PFSK-1 (cell line): Measurements from ENCODE around the gene TSPAN18.

ENCODE experiments used
- FOXP2 ChIP-seq: optimal IDR thresholded peaks from 2 replicates; pipeline ENCODE3; 2011; ENCODE audit warnings: borderline replicate concordance, control low read depth, inconsistent platforms; ENCODE audit not compliant: insufficient read depth; ENCODE audit errors: extremely low read length, extremely low read depth
- POLR2AphosphoS5 ChIP-seq: IDR thresholded peaks from 2 replicates; pipeline ENCODE4 v1.6.1; 2012; ENCODE audit warnings: low read depth, mild to moderate bottlenecking, control low read depth, low read length, moderate library complexity
- SIN3A ChIP-seq: IDR thresholded peaks from 2 replicates; pipeline ENCODE4 v1.6.1; 2012; ENCODE audit warnings: mild to moderate bottlenecking, low read length, moderate library complexity, borderline replicate concordance; ENCODE audit not compliant: insufficient read depth
- TAF1 ChIP-seq: IDR thresholded peaks from 2 replicates; pipeline ENCODE4 v1.6.1; 2012; ENCODE audit warnings: low read length, control low read depth, borderline replicate concordance; ENCODE audit not compliant: insufficient read depth
- TF ChIP-seq, protein P1 (sequence below), 2 experiments: IDR thresholded peaks; 2 replicates each; pipeline versions ENCODE4 v1.6.1 to v1.8.0; 2011 to 2012; ENCODE audit warnings: low read depth in 2 of 2, low read length in 2 of 2, control low read depth in 1 of 2, inconsistent platforms in 1 of 2, mild to moderate bottlenecking in 1 of 2, moderate library complexity in 1 of 2; ENCODE audit not compliant: insufficient read depth in 1 of 2

The TSPAN18 gene

DNA sequence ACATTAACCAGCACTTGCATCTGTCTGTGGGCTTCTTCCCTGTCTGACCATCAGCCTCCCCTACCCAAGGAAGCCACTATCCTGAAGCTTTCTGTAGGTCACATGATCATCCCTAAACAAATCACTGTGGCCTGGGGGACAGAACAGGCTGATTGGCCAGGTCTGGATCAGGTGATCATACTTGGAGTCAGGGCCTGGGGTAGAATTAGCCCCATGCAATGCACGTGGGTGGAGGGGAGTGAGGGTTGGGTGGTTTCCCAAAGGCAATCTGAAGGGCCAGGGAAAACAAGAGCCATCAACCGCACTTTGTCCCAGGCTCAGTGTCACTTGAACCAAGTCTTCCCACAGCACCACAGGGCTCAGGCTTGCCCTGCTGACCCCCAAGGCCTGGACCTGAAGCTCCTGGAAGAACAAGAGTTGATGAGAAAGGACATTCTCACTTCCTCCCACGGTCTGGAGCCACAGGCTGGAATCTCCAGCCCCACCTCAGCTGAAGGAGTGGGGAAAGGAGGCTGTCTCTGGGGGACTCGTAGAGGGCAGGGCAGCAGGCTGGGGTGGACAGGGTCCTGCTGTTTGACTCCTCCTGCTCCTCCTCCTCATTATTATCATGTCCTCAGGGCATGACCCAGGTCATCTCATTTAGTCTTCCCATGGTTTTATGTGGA lies 31.5 kb upstream of the TSPAN18 start:
- TF ChIP-seq FOXP2 (no peak), POLR2AphosphoS5 (no peak), TAF1 (no peak)

DNA sequence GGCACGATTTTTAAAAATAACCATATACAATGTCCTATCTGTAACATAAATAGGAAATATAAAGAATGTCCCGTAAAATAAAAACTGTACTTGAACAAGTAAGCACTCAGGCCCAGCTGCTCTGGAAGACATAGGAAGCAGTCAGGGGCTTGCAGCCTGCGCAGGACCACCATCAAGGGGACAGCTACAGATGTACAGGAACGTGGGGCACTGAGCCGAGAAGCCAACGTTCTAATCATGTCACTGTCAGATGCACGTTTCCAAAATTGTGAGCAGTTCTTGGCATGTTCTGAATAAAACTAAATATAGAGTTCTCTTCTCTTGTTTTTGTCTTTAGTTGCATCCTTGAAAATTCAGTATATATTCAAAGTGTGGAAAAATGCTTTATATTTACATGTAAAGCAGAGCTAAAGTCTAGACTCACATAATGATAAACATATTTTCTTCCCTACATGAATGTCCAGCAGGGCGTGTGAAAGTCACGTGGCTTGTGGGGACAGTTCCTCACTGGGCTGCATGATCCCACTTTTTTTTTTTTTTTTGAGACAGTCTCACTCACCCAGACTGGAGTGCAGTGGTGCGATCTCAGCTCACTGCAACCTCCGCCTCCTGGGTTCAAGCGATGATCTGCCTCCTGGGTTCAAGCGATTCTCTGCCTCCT lies 28.4 kb upstream of the TSPAN18 start:
- TF ChIP-seq FOXP2 (no peak), TAF1 (no peak), SIN3A (no peak), POLR2AphosphoS5 (no peak)
- TF ChIP-seq, protein P1, sequence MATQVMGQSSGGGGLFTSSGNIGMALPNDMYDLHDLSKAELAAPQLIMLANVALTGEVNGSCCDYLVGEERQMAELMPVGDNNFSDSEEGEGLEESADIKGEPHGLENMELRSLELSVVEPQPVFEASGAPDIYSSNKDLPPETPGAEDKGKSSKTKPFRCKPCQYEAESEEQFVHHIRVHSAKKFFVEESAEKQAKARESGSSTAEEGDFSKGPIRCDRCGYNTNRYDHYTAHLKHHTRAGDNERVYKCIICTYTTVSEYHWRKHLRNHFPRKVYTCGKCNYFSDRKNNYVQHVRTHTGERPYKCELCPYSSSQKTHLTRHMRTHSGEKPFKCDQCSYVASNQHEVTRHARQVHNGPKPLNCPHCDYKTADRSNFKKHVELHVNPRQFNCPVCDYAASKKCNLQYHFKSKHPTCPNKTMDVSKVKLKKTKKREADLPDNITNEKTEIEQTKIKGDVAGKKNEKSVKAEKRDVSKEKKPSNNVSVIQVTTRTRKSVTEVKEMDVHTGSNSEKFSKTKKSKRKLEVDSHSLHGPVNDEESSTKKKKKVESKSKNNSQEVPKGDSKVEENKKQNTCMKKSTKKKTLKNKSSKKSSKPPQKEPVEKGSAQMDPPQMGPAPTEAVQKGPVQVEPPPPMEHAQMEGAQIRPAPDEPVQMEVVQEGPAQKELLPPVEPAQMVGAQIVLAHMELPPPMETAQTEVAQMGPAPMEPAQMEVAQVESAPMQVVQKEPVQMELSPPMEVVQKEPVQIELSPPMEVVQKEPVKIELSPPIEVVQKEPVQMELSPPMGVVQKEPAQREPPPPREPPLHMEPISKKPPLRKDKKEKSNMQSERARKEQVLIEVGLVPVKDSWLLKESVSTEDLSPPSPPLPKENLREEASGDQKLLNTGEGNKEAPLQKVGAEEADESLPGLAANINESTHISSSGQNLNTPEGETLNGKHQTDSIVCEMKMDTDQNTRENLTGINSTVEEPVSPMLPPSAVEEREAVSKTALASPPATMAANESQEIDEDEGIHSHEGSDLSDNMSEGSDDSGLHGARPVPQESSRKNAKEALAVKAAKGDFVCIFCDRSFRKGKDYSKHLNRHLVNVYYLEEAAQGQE (IDR thresholded peaks at IDR 0.05; ENCODE audit: insufficient read depth in 1 of 2, low read depth in 2 of 2, low read length in 2 of 2): no peak

DNA sequence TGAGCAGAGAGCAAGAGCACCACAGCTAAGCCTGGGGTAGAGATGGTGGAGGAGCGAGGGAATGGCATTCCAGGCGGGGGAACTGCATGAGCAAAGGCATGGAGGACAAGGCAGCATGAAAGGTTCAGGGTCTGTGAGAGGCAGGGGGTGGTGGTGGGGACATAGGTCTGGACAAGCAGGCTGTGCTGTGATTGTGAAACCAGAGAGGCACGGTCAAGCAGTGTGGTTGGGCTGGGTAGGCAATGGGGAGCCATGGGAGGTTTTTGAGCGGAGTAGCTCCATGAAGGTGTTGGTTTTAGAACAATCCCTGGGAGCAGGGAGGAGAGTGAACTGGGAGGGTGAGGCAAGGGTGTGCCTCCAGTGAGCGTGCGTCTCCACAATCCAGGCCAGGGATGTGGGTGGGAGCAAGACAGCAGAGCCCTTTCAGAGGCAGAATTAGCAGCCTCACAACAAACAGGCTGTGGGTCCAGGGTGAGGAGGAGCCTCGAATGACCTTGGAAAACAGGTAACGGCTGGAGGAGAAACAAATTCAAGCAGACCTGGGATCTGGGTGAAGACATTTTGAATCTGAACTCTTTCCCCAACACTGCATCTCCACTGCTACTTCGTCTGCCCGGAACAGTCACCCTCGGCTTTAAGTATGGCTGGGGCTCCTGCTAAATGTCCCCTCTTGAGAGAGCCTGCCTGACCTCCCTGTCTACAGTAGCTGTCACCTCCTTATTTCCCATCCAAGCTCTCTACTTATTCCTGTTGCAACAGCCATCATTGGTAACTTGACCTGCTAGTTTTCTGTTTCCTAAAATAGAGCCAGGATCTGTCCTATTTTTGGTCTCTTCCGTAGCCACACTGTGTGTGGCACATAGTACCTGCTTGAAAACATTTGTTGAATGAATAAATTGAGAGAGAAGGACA lies 27.0 kb upstream of the TSPAN18 start:
- TF ChIP-seq FOXP2 (no peak), SIN3A (no peak), TAF1 (no peak), POLR2AphosphoS5 (no peak)
- TF ChIP-seq, protein P1 (IDR thresholded peaks at IDR 0.05; ENCODE audit: insufficient read depth in 1 of 2, low read depth in 2 of 2, low read length in 2 of 2): no peak

DNA sequence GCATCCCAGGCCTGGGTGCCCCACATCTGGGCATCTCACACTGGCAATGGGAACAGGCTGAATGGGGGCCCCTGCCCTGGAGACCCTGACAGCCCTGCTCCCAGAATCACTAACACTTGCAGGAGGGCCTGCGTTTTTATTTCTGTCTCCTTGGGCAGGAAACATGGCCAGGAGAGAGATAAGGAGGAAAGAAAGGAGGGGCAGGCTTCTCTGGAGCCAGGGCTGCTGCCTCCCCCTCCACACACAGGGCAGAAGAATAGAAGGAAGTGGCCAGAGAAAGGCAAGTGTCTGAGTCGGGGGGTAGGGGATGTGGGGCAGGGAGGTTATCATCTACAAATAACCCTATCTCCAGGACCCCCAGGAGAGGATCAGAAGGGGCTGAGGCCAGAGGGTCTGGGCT lies 25.5 kb upstream of the TSPAN18 start:
- TF ChIP-seq FOXP2 (no peak), TAF1 (no peak), SIN3A (no peak), POLR2AphosphoS5 (no peak)
- TF ChIP-seq, protein P1 (IDR thresholded peaks at IDR 0.05; ENCODE audit: insufficient read depth in 1 of 2, low read depth in 2 of 2, low read length in 2 of 2): no peak

DNA sequence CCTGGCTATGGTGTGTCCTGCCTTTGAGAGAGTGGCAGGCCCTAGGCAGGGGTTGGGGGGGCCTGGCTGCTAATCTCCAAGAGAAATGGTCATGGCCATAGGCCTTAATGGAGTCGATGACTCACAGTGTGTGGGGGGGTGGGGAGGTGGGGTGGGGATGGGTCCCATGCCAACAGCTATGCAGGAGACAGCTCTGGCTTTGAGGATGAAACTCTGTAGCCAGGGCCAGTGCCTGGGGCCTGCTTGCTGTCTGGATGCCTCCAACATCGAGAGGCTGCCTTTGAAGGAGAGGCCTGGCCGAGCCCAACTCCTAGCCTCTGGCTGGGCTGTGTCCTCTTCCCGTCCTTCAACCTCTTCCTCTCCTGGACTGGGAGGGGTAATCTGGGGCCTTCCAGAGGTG lies 23.9 kb upstream of the TSPAN18 start:
- TF ChIP-seq SIN3A (no peak), TAF1 (no peak), POLR2AphosphoS5 (no peak), FOXP2 (no peak)
- TF ChIP-seq, protein P1 (IDR thresholded peaks at IDR 0.05; ENCODE audit: insufficient read depth in 1 of 2, low read depth in 2 of 2, low read length in 2 of 2): no peak
